ENCODE measurements around the gene POLR2L. TPM values are rescaled to one million over a fixed set of nuclear protein-coding genes. Genes with fewer than 3 reads are reported as not detected.
A peak's percentile ranks its signal among the peaks of the same experiment; 100 is the strongest.

POLR2L gene
- total RNA-seq, 6 experiments from 2014 or later, result 439 to 504 (median 478) TPM

DNA sequence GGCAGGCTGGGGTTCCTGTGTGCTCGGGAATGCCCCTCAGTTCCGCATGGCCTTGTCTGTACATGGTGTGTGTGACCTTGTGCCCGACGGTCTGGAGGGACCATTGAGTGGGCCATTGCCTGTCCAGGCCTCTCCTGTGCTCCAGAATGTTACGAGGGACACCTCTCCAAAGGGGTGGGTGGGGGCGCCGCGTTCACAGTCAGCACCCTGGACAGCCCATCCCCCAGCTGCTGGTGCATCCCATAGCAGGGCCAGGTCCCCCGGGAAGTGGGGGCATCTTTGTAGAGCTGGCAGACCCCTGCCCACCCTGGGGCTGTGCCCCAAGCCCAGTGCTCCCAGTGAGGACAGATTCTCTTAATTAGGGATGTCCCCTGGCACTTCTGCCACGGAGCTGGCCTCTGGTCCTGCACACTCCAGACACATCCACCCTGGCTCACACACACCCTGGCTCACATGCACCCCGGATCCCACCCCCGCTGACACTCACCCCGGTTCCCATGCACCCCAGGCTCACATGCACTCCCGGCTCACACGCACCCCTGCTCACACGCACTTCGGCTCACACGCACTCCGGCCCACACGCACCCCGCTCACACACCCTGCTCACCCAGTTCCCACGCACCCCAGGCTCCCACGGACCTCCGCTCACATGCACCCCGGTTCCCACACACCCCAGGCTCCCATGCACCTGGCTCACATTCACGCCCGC is 15.9 kb upstream of the POLR2L start:
- DNase-seq, result no peak
- H3K27me3 Mint-ChIP-seq (ENCODE audit: insufficient read depth), result peaks cover 13% of the 10 kb centered on the region
- H3K27ac Mint-ChIP-seq, result no peak overlapping the region
- H3K4me1 Mint-ChIP-seq (ENCODE audit: low read depth), result peaks cover 6% of the 10 kb centered on the region; the same call in 1 of the 2 replicates
- H3K4me3 Mint-ChIP-seq, result no peak overlapping the region
- TF ChIP-seq, protein P1, sequence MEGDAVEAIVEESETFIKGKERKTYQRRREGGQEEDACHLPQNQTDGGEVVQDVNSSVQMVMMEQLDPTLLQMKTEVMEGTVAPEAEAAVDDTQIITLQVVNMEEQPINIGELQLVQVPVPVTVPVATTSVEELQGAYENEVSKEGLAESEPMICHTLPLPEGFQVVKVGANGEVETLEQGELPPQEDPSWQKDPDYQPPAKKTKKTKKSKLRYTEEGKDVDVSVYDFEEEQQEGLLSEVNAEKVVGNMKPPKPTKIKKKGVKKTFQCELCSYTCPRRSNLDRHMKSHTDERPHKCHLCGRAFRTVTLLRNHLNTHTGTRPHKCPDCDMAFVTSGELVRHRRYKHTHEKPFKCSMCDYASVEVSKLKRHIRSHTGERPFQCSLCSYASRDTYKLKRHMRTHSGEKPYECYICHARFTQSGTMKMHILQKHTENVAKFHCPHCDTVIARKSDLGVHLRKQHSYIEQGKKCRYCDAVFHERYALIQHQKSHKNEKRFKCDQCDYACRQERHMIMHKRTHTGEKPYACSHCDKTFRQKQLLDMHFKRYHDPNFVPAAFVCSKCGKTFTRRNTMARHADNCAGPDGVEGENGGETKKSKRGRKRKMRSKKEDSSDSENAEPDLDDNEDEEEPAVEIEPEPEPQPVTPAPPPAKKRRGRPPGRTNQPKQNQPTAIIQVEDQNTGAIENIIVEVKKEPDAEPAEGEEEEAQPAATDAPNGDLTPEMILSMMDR (IDR thresholded peaks at IDR 0.05), result no peak
- H3K9me3 Mint-ChIP-seq, result no peaks in the 10 kb centered on the region
- H3K36me3 Mint-ChIP-seq (ENCODE audit: low read depth), result no peaks in the 10 kb centered on the region

GRCh38 chr11:856397-856796 is 14.1 kb upstream of the POLR2L start:
- no peak overlapping the region for H3K4me3 Mint-ChIP-seq
- peaks cover 11% of the 10 kb centered on the region for H3K27me3 Mint-ChIP-seq (ENCODE audit: insufficient read depth)
- no peaks in the 10 kb centered on the region for H3K9me3 Mint-ChIP-seq
- no peaks in the 10 kb centered on the region for H3K36me3 Mint-ChIP-seq (ENCODE audit: low read depth)
- TF ChIP-seq, protein P1 (IDR thresholded peaks at IDR 0.05), result no peak
- H3K27ac Mint-ChIP-seq, result no peak overlapping the region
- peaks cover 6% of the 10 kb centered on the region; the same call in 1 of the 2 replicates for H3K4me1 Mint-ChIP-seq (ENCODE audit: low read depth)
- DNase-seq, result no peak

- Mint-ChIP-seq H3K27ac (no peak overlapping the region), H3K4me3 (no peak overlapping the region), H3K9me3 (no peaks in the 10 kb centered on the region), H3K27me3 (ENCODE audit: insufficient read depth) (peaks cover 7% of the 10 kb centered on the region), H3K4me1 (ENCODE audit: low read depth) (peaks cover 6% of the 10 kb centered on the region; the same call in 1 of the 2 replicates), H3K36me3 (ENCODE audit: low read depth) (no peaks in the 10 kb centered on the region)
- no peak for DNase-seq
- TF ChIP-seq, protein P1 (IDR thresholded peaks at IDR 0.05), result peak; percentile 27; the same call in 1 of the 2 replicates
Measured at GRCh38 chr11:855796-856195, 13.5 kb upstream of the POLR2L start.

- TF ChIP-seq, protein P1 (IDR thresholded peaks at IDR 0.05), result no peak
- H3K4me3 Mint-ChIP-seq, result no peak overlapping the region
- no peaks in the 10 kb centered on the region for H3K36me3 Mint-ChIP-seq (ENCODE audit: low read depth)
- H3K4me1 Mint-ChIP-seq (ENCODE audit: low read depth), result peaks cover 6% of the 10 kb centered on the region; the same call in 1 of the 2 replicates
- no peak overlapping the region for H3K27ac Mint-ChIP-seq
- H3K9me3 Mint-ChIP-seq, result no peaks in the 10 kb centered on the region
- peaks cover 7% of the 10 kb centered on the region for H3K27me3 Mint-ChIP-seq (ENCODE audit: insufficient read depth)
- DNase-seq, result no peak
Measured at GRCh38 chr11:855330-855674, 13.0 kb upstream of the POLR2L start.

DNA sequence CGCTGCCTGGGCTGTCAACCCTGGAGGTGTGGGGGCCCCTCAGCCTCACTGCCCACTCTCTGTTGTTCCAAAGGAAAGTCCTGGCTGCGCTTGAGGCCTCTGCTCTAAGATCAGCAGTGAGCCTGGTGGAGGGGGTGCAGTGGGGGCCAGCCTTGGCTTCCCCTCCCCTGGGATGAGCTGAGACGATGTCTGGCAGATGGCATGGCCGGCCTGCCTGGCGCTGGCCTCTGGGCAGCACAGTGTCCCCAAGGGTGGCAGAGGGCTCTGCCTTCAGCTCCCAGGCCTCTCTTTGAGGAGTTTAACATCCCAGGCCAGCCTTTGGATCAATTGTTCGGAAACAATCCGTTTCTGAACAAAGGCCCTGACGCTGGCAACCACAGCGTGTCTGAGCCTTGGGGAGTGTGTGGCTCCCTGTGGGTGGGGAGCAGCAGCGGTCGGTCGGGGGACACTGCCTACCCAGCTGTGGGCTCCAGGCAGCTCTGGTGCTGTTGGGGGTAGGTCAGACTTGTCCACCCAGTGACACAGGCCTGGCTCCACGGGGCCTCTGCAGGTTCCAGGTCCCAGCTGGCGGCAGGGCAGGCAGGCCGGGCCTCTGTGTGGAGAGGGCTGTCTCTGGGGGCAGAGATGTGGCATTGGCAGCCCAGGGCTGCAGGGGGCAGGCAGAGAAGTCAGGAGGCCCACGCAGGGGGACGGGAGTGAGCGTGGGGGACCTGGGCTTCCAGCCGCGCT is 12.4 kb upstream of the POLR2L start:
- no peak overlapping the region for H3K27ac Mint-ChIP-seq
- H3K27me3 Mint-ChIP-seq (ENCODE audit: insufficient read depth), result peaks cover 7% of the 10 kb centered on the region
- H3K36me3 Mint-ChIP-seq (ENCODE audit: low read depth), result no peaks in the 10 kb centered on the region
- H3K9me3 Mint-ChIP-seq, result no peaks in the 10 kb centered on the region
- no peak overlapping the region for H3K4me3 Mint-ChIP-seq
- peaks cover 6% of the 10 kb centered on the region; the same call in 1 of the 2 replicates for H3K4me1 Mint-ChIP-seq (ENCODE audit: low read depth)
- no peak for DNase-seq
- TF ChIP-seq, protein P1 (IDR thresholded peaks at IDR 0.05), result no peak

Measured in HFFc6 (cell line).